ENCODE measurements around the gene TBC1D1.

Gene TBC1D1

DNA sequence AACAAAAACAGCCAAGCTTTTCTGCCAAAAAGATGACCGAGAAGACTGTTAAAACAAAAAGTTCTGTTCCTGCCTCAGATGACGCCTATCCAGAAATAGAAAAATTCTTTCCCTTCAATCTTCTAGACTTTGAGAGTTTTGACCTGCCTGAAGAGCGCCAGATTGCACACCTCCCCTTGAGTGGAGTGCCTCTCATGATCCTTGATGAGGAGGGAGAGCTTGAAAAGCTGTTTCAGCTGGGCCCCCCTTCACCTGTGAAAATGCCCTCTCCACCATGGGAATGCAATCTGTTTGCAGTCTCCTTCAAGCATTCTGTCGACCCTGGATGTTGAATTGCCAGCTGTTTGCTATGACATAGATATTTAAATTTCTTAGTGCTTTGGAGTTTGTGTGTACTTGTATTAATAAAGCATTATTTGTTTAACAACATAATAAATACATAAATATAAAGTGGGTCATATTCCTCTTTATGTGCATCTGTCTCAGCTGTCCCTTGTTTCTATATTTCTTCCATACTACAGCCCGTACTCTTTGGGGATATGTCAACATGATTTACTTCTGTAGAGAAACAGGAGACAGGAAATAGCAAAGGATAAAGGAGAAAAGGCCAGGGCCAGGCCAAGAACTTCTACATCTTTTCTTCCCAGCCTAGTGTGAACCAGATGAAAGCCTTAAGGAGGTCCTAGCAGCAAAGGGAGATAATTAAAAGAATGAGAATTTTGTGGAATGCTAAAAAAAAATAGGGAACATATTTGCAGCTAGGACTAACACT lies 70.0 kb downstream of the TBC1D1 start:
- no peaks in the 10 kb centered on the region for H3K9me3 ChIP-seq (ENCODE audit: insufficient read depth, low read depth, low read length)
- H2BK12ac ChIP-seq (ENCODE audit: low read length) = no peak overlapping the region
- H3K4me2 ChIP-seq (ENCODE audit: low read length) = no peak overlapping the region
- H3K23ac ChIP-seq (ENCODE audit: low read length) = no peak overlapping the region
- H3K4me1 ChIP-seq (ENCODE audit: control insufficient read depth in 1 of 2, insufficient read depth in 2 of 2, low read length in 2 of 2) = peaks cover 0 to 2% of the 10 kb centered on the region in 2 experiments
- no peak overlapping the region for H4K91ac ChIP-seq (ENCODE audit: low read depth, low read length)
- no peak for DNase-seq
- H3K4me3 ChIP-seq (ENCODE audit: low read depth, low read length) = no peak overlapping the region
- no peak overlapping the region for H2AFZ ChIP-seq (ENCODE audit: insufficient read depth, low read length, poor library complexity)
- H3K79me1 ChIP-seq (ENCODE audit: low read length) = no peaks in the 10 kb centered on the region
- no peaks in the 10 kb centered on the region for H3K79me2 ChIP-seq (ENCODE audit: control insufficient read depth, insufficient read depth, low read length, poor library complexity)
- H2BK5ac ChIP-seq (ENCODE audit: low read depth, low read length, poor library complexity) = no peak overlapping the region
- H3K9ac ChIP-seq (ENCODE audit: low read length) = no peak overlapping the region
- H4K12ac ChIP-seq (ENCODE audit: low read depth, low read length) = no peak overlapping the region
- H3K14ac ChIP-seq (ENCODE audit: low read length) = no peak overlapping the region
- no peaks in the 10 kb centered on the region for H3K27me3 ChIP-seq (ENCODE audit: insufficient read depth, low read length)
- no CpG with 5 or more reads among the region's 5 CpGs for WGBS (ENCODE audit: extremely low coverage, insufficient coverage, insufficient read length)
- no peak overlapping the region for H3K4ac ChIP-seq (ENCODE audit: low read depth, low read length)
- H3K27ac ChIP-seq (ENCODE audit: low read depth, low read length) = no peak overlapping the region
- no peak overlapping the region for H4K8ac ChIP-seq (ENCODE audit: low read depth, low read length)
- H3K18ac ChIP-seq (ENCODE audit: low read length) = no peak overlapping the region
- H2AK5ac ChIP-seq (ENCODE audit: low read length) = no peak overlapping the region
- H3K36me3 ChIP-seq (ENCODE audit: control insufficient read depth in 1 of 2, insufficient read depth in 2 of 2, low read length in 2 of 2) = no peaks in the 10 kb centered on the region
- H2BK120ac ChIP-seq (ENCODE audit: insufficient read depth, low read length, poor library complexity) = no peak overlapping the region

DNA sequence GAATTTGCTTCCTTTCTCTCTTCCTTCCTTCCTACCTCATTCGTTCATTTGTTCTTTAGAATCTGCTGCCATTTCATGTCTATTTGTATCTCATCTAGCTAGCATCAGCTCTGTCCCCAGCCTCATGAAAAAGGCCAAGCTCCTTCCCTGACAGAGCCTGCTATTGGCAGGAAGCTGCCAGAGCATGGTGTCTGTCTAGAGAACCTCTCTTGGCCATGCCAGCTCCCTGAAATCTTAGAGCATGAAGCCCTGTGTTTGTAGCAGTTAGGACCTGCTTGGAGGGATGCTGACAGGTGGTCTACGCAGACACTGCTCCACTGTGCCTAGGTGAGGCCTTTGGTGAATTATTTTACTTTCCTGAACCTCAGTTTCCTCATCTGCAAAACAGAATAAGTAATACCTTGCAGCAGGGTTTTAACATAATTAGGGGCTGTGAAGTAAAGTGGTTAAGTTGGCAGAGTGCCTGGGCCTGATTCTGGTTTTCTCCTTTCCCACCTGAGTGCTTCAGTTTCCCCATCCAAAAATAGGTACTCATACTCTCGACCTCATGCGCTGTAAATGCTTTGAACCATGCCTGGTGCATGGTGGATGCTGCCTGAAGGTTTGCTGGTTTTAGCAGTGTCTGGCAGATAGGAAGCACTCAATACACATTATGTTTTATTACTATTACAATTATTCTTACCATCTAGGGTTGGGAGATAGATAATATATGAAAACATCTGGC lies 74.0 kb downstream of the TBC1D1 start:
- Histone ChIP-seq H3K4ac (ENCODE audit: low read depth, low read length) (no peak overlapping the region), H3K9me3 (ENCODE audit: insufficient read depth, low read depth, low read length) (no peaks in the 10 kb centered on the region), H3K36me3 (ENCODE audit: control insufficient read depth in 1 of 2, insufficient read depth in 2 of 2, low read length in 2 of 2) (no peaks in the 10 kb centered on the region), H3K4me2 (ENCODE audit: low read length) (no peak overlapping the region), H3K79me1 (ENCODE audit: low read length) (no peaks in the 10 kb centered on the region), H3K23ac (ENCODE audit: low read length) (no peak overlapping the region), H3K27ac (ENCODE audit: low read depth, low read length) (no peak overlapping the region), H3K4me1 (ENCODE audit: control insufficient read depth in 1 of 2, insufficient read depth in 2 of 2, low read length in 2 of 2) (peaks cover 0 to 6% of the 10 kb centered on the region in 2 experiments), H2BK5ac (ENCODE audit: low read depth, low read length, poor library complexity) (no peak overlapping the region), H4K91ac (ENCODE audit: low read depth, low read length) (no peak overlapping the region), H2BK12ac (ENCODE audit: low read length) (no peak overlapping the region), H3K27me3 (ENCODE audit: insufficient read depth, low read length) (no peaks in the 10 kb centered on the region), H2AFZ (ENCODE audit: insufficient read depth, low read length, poor library complexity) (no peak overlapping the region), H2AK5ac (ENCODE audit: low read length) (no peak overlapping the region), H3K14ac (ENCODE audit: low read length) (no peak overlapping the region), H4K8ac (ENCODE audit: low read depth, low read length) (no peak overlapping the region), H3K4me3 (ENCODE audit: low read depth, low read length) (no peak overlapping the region), H3K18ac (ENCODE audit: low read length) (no peak overlapping the region), H2BK120ac (ENCODE audit: insufficient read depth, low read length, poor library complexity) (no peak overlapping the region), H3K9ac (ENCODE audit: low read length) (no peak overlapping the region), H4K12ac (ENCODE audit: low read depth, low read length) (no peak overlapping the region), H3K79me2 (ENCODE audit: control insufficient read depth, insufficient read depth, low read length, poor library complexity) (no peaks in the 10 kb centered on the region)
- no peak for DNase-seq
- no CpG with 5 or more reads among the region's 4 CpGs for WGBS (ENCODE audit: extremely low coverage, insufficient coverage, insufficient read length)

DNA sequence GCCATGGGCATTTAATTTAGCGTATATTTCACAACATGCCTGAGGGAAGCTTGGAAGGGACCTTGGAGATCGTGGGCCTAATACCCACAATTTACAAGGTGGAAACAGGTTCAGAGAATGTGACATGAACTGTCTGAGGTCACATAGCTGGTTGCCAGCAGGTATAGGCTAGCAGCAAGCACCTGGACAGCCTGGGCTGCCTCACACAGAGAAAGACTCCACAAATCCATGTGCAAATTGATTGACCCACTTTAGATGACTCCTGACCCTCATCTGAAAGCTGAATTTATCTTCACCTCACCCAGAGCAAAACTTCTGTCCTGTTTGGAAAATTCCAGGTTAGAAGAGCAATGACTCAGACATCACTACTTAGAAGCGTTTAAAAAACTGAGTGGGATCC lies 75.2 kb downstream of the TBC1D1 start:
- no CpG with 5 or more reads among the region's 3 CpGs for WGBS (ENCODE audit: extremely low coverage, insufficient coverage, insufficient read length)
- Histone ChIP-seq H3K4ac (ENCODE audit: low read depth, low read length) (no peak overlapping the region), H2BK12ac (ENCODE audit: low read length) (no peak overlapping the region), H3K4me3 (ENCODE audit: low read depth, low read length) (no peak overlapping the region), H4K12ac (ENCODE audit: low read depth, low read length) (no peak overlapping the region), H3K79me2 (ENCODE audit: control insufficient read depth, insufficient read depth, low read length, poor library complexity) (no peaks in the 10 kb centered on the region), H3K14ac (ENCODE audit: low read length) (no peak overlapping the region), H2BK5ac (ENCODE audit: low read depth, low read length, poor library complexity) (no peak overlapping the region), H3K36me3 (ENCODE audit: control insufficient read depth in 1 of 2, insufficient read depth in 2 of 2, low read length in 2 of 2) (no peaks in the 10 kb centered on the region), H3K79me1 (ENCODE audit: low read length) (no peaks in the 10 kb centered on the region), H3K27me3 (ENCODE audit: insufficient read depth, low read length) (no peaks in the 10 kb centered on the region), H2AK5ac (ENCODE audit: low read length) (peak overlapping the region; percentile 59), H3K4me2 (ENCODE audit: low read length) (no peak overlapping the region), H3K23ac (ENCODE audit: low read length) (no peak overlapping the region), H2BK120ac (ENCODE audit: insufficient read depth, low read length, poor library complexity) (no peak overlapping the region), H3K27ac (ENCODE audit: low read depth, low read length) (no peak overlapping the region), H4K91ac (ENCODE audit: low read depth, low read length) (no peak overlapping the region), H4K8ac (ENCODE audit: low read depth, low read length) (no peak overlapping the region), H3K9me3 (ENCODE audit: insufficient read depth, low read depth, low read length) (no peaks in the 10 kb centered on the region), H3K4me1 (ENCODE audit: control insufficient read depth in 1 of 2, insufficient read depth in 2 of 2, low read length in 2 of 2) (peaks cover 0 to 6% of the 10 kb centered on the region in 2 experiments), H2AFZ (ENCODE audit: insufficient read depth, low read length, poor library complexity) (no peak overlapping the region), H3K9ac (ENCODE audit: low read length) (no peak overlapping the region), H3K18ac (ENCODE audit: low read length) (no peak overlapping the region)
- no peak for DNase-seq

DNA sequence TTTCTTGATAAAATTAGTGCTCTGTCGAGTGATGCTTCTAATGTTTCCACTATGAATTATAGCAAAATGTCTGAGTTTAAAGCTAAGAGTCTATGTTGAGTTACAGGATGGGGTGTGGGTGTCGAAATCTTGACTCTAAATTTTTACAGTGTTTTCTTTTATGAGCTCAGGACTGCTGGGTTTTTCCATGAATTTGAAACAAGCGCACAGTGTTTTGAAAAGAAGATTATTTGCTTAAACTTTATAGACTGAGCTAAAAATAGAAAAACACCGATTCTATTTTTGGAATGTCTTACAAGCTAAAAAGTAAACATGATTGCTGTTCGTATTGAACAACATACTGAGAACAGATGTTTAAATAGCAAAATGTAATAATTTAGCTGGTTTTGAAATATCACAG lies 76.9 kb downstream of the TBC1D1 start:
- Histone ChIP-seq H3K79me1 (ENCODE audit: low read length) (no peaks in the 10 kb centered on the region), H4K91ac (ENCODE audit: low read depth, low read length) (no peak overlapping the region), H3K27me3 (ENCODE audit: insufficient read depth, low read length) (no peaks in the 10 kb centered on the region), H4K12ac (ENCODE audit: low read depth, low read length) (no peak overlapping the region), H3K4me3 (ENCODE audit: low read depth, low read length) (no peak overlapping the region), H3K23ac (ENCODE audit: low read length) (no peak overlapping the region), H3K18ac (ENCODE audit: low read length) (no peak overlapping the region), H2BK5ac (ENCODE audit: low read depth, low read length, poor library complexity) (no peak overlapping the region), H3K4me2 (ENCODE audit: low read length) (no peak overlapping the region), H3K36me3 (ENCODE audit: control insufficient read depth in 1 of 2, insufficient read depth in 2 of 2, low read length in 2 of 2) (no peaks in the 10 kb centered on the region), H3K9ac (ENCODE audit: low read length) (no peak overlapping the region), H3K79me2 (ENCODE audit: control insufficient read depth, insufficient read depth, low read length, poor library complexity) (no peaks in the 10 kb centered on the region), H2AK5ac (ENCODE audit: low read length) (no peak overlapping the region), H2BK120ac (ENCODE audit: insufficient read depth, low read length, poor library complexity) (no peak overlapping the region), H3K4me1 (ENCODE audit: control insufficient read depth in 1 of 2, insufficient read depth in 2 of 2, low read length in 2 of 2) (peaks cover 0 to 6% of the 10 kb centered on the region in 2 experiments), H3K4ac (ENCODE audit: low read depth, low read length) (no peak overlapping the region), H3K9me3 (ENCODE audit: insufficient read depth, low read depth, low read length) (no peaks in the 10 kb centered on the region), H3K27ac (ENCODE audit: low read depth, low read length) (no peak overlapping the region), H4K8ac (ENCODE audit: low read depth, low read length) (no peak overlapping the region), H2BK12ac (ENCODE audit: low read length) (no peak overlapping the region), H3K14ac (ENCODE audit: low read length) (no peak overlapping the region), H2AFZ (ENCODE audit: insufficient read depth, low read length, poor library complexity) (no peak overlapping the region)
- no CpG with 5 or more reads among the region's 5 CpGs for WGBS (ENCODE audit: extremely low coverage, insufficient coverage, insufficient read length)
- DNase-seq = no peak

All from trophoblast cell (in vitro differentiated cells and primary cell).